Lung microvascular endothelial cell (primary cell): ENCODE results near the gene CDK2AP2. TPM values are rescaled to one million over a fixed set of nuclear protein-coding genes. Genes with fewer than 3 reads are reported as not detected.

Experiments
- DNase-seq, 2 donors: peaks; one replicate each; pipeline versions ENCODE4 v3.0.0 to v3.0.0-alpha.2; 2010; ENCODE audit warnings: low read depth in 2 of 2
- total RNA-seq: library from RNA; depleted of rRNA; stranded (reverse); fragments of >200 nt; gene quantifications from 2 replicates; pipeline ENCODE4 v1.2.1, GENCODE V29; 2014

The CDK2AP2 gene
- total RNA-seq, 1 donor from 2014 or later: 19.2 TPM

- no peak for DNase-seq
Measured at GRCh38 chr11:67503119-67504004, 4.6 kb downstream of the CDK2AP2 start.

GRCh38 chr11:67502328-67502979, 5.5 kb downstream of the CDK2AP2 start:
- DNase-seq: no peak

GRCh38 chr11:67501854-67502253, 6.1 kb downstream of the CDK2AP2 start:
- DNase-seq: no peak

GRCh38 chr11:67500831-67501715, 6.9 kb downstream of the CDK2AP2 start:
- no peak for DNase-seq

- no peak for DNase-seq
Measured at GRCh38 chr11:67500484-67500821, 7.5 kb downstream of the CDK2AP2 start.

- no peak for DNase-seq
Measured at GRCh38 chr11:67499808-67500483, 8.0 kb downstream of the CDK2AP2 start.

GRCh38 chr11:67498544-67498972, 9.4 kb downstream of the CDK2AP2 start:
- DNase-seq: peak in 1 of 2 donors; percentile 46

GRCh38 chr11:67497656-67498291, 10.2 kb downstream of the CDK2AP2 start:
- no peak for DNase-seq

- DNase-seq: no peak
Measured at GRCh38 chr11:67496113-67496512, 11.8 kb downstream of the CDK2AP2 start.

- DNase-seq: no peak
Measured at GRCh38 chr11:67495234-67496005, 12.5 kb downstream of the CDK2AP2 start.

GRCh38 chr11:67494371-67495233, 13.4 kb downstream of the CDK2AP2 start:
- DNase-seq: no peak

GRCh38 chr11:67493548-67494370, 14.2 kb downstream of the CDK2AP2 start:
- no peak for DNase-seq

GRCh38 chr11:67492801-67493547, 15.0 kb downstream of the CDK2AP2 start:
- DNase-seq: no peak

GRCh38 chr11:67492069-67492727, 15.8 kb downstream of the CDK2AP2 start:
- DNase-seq: no peak

- no peak for DNase-seq
Measured at GRCh38 chr11:67491276-67492068, 16.5 kb downstream of the CDK2AP2 start.

- DNase-seq: no peak
Measured at GRCh38 chr11:67490727-67491065, 17.3 kb downstream of the CDK2AP2 start.
